Activated B cell treated with CpG ODN at 0.5 μM for 24 hours (primary cell): Measurements from ENCODE around the gene ING4. TPM values are rescaled to one million over a fixed set of nuclear protein-coding genes. Genes with fewer than 3 reads are reported as not detected.
A peak's percentile ranks its signal among the peaks of the same experiment; 100 is the strongest.

ENCODE experiments used
- ATAC-seq: fragments of 200-7000 bp; cut with Tn5 transposase; one replicate; pipeline ENCODE4 v1.10.0; 2021; ENCODE audit warnings: low read depth, mild to moderate bottlenecking, moderate library complexity
- CTCF ChIA-PET: fragments of 350-600 bp; sonication (Branson Sonifier 250); formaldehyde crosslinking; loops from one replicate; lab custom pipeline; 2021; ENCODE audit warnings: antibody characterized with exemption; lab: Charles Lee
- POLR2A ChIA-PET: fragments of 350-600 bp; sonication (Branson Sonifier 250); formaldehyde crosslinking; loops from one replicate; lab custom pipeline; 2021; ENCODE audit warnings: antibody characterized with exemption; lab: Charles Lee
- DNase-seq: peaks from one replicate; pipeline ENCODE4 v3.0.0; 2022
- H3K27ac Mint-ChIP-seq: one replicate; pipeline ENCODE4 v1.8.0; 2020; ENCODE audit warnings: mixed read lengths
- H3K27me3 Mint-ChIP-seq: one replicate; pipeline ENCODE4 v1.8.0; 2021; ENCODE audit warnings: mixed read lengths
- H3K36me3 Mint-ChIP-seq: one replicate; pipeline ENCODE4 v1.8.0; 2021; ENCODE audit warnings: low read depth, mixed read lengths
- H3K4me1 Mint-ChIP-seq: one replicate; pipeline ENCODE4 v1.8.0; 2021; ENCODE audit warnings: mixed read lengths
- H3K4me3 Mint-ChIP-seq: one replicate; pipeline ENCODE4 v1.8.0; 2020; ENCODE audit warnings: mild to moderate bottlenecking, mixed read lengths
- H3K9me3 Mint-ChIP-seq: one replicate; pipeline ENCODE4 v1.8.0; 2020; ENCODE audit warnings: mixed read lengths
- CTCF ChIP-seq: fragments of 200-600 bp; IDR thresholded peaks from one replicate; pipeline ENCODE4 v1.8.0; 2022; ENCODE audit warnings: antibody characterized with exemption, mild to moderate bottlenecking
- intact Hi-C: fragments of 100-400 bp; cut with micrococcal nuclease; formaldehyde crosslinking; loops from one replicate; pipeline ENCODE4 v1.15.1; 2024
- total RNA-seq: library from RNA; stranded (reverse); gene quantifications from 2 replicates; pipeline ENCODE4 v1.2.3, GENCODE V29; 2022

ING4 gene
- total RNA-seq, 1 donor from 2014 or later = 39.2 TPM

GRCh38 chr12:6688543-6688998 is 25.7 kb upstream of the ING4 start:
- Mint-ChIP-seq H3K27me3 (no peaks in the 10 kb centered on the region), H3K4me3 (peak overlapping the region; percentile 94), H3K36me3 (peaks cover 36% of the 10 kb centered on the region), H3K27ac (peak overlapping the region; percentile 96), H3K9me3 (no peaks in the 10 kb centered on the region), H3K4me1 (peaks cover 52% of the 10 kb centered on the region)
- CTCF ChIA-PET = interaction anchor here (1.4 to 1.8 kb wide), 5 partner anchors 25 to 135 kb away, joined by 3 to 13 read pairs (median 6); partner anchors contain the start of genes COPS7A, MLF2 and PTMS
- intact Hi-C loops = loop anchor here (2.0 to 5.0 kb wide), 3 partner anchors 90 to 139 kb away; partner anchors contain the start of genes IFFO1 and P3H3
- DNase-seq (no peak), ATAC-seq (peak; percentile 16)
- POLR2A ChIA-PET = interaction anchor here (0.6 to 3.6 kb wide), 41 partner anchors 8 to 403 kb away, joined by 3 to 232 read pairs (median 9); partner anchors contain the start of genes C12orf57, CDCA3, CHD4 and COPS7A
- TF ChIP-seq CTCF = no peak

- peaks cover 59% of the 10 kb centered on the region for H3K36me3 Mint-ChIP-seq
- H3K4me1 Mint-ChIP-seq = peaks cover 56% of the 10 kb centered on the region
- intact Hi-C loops = loop anchor here (2.0 to 5.0 kb wide), 2 partner anchors 123 to 141 kb away; partner anchors contain the start of gene P3H3
- H3K4me3 Mint-ChIP-seq = no peak overlapping the region
- DNase-seq (no peak), ATAC-seq (no peak)
- H3K27ac Mint-ChIP-seq = no peak overlapping the region
- H3K27me3 Mint-ChIP-seq = no peaks in the 10 kb centered on the region
- H3K9me3 Mint-ChIP-seq = no peaks in the 10 kb centered on the region
- CTCF ChIA-PET = no interaction called here
- TF ChIP-seq CTCF = no peak
- POLR2A ChIA-PET = interaction anchor here (0.7 to 1.2 kb wide), 3 partner anchors 71 to 91 kb away, joined by 3 to 9 read pairs (median 3); no protein-coding TSS in a partner anchor
Measured at GRCh38 chr12:6685814-6686213, 22.9 kb upstream of the ING4 start.

- Mint-ChIP-seq H3K9me3 (no peaks in the 10 kb centered on the region), H3K4me1 (peaks cover 48% of the 10 kb centered on the region), H3K27me3 (no peaks in the 10 kb centered on the region), H3K36me3 (peaks cover 69% of the 10 kb centered on the region), H3K27ac (peak overlapping the region; percentile 5), H3K4me3 (no peak overlapping the region)
- no peak for DNase-seq
- TF ChIP-seq CTCF = no peak
- ChIA-PET CTCF (interaction anchor here (0.6 to 1.4 kb wide), 19 partner anchors 11 to 147 kb away, joined by 3 to 22 read pairs (median 3); partner anchors contain the start of genes COPS7A, LPAR5 and NOP2), POLR2A (interaction anchor here (0.5 to 1.0 kb wide), 6 partner anchors 21 to 198 kb away, joined by 3 to 8 read pairs (median 4); no protein-coding TSS in a partner anchor)
- no peak for ATAC-seq
- intact Hi-C loops = loop anchor here (1.0 to 5.0 kb wide), 4 partner anchors 67 to 143 kb away; partner anchors contain the start of gene P3H3
Measured at GRCh38 chr12:6684609-6685008, 21.7 kb upstream of the ING4 start.

- ATAC-seq = no peak
- CTCF ChIA-PET = no interaction called here
Measured at GRCh38 chr12:6676962-6677361, 14.0 kb upstream of the ING4 start.

More at GRCh38 chr12:6676962-6677361, 14.0 kb upstream of the ING4 start:
- H3K36me3 Mint-ChIP-seq = peaks cover 97% of the 10 kb centered on the region
- H3K9me3 Mint-ChIP-seq = no peaks in the 10 kb centered on the region
- no peak for TF ChIP-seq CTCF
- DNase-seq = no peak
- POLR2A ChIA-PET = no interaction called here
- H3K27me3 Mint-ChIP-seq = no peaks in the 10 kb centered on the region
- H3K27ac Mint-ChIP-seq = no peak overlapping the region
- H3K4me1 Mint-ChIP-seq = peaks cover 5% of the 10 kb centered on the region
- H3K4me3 Mint-ChIP-seq = no peak overlapping the region
- intact Hi-C loops = no loop called here
